Activated naive CD4-positive, alpha-beta T cell treated with anti-CD3 and anti-CD28 coated beads, Interleukin-2, amount 50 U/mL, for 16 hours (primary cell): Measurements from ENCODE around the gene AGAP1.

Experiments
- DNase-seq: peaks from one replicate; pipeline ENCODE4 v3.0.0-alpha.2; 2020

Gene AGAP1

GRCh38 chr2:236026841-236027240 lies 533.0 kb downstream of the AGAP1 start:
- DNase-seq: no peak

GRCh38 chr2:236028066-236028465 lies 534.2 kb downstream of the AGAP1 start:
- no peak for DNase-seq

DNA sequence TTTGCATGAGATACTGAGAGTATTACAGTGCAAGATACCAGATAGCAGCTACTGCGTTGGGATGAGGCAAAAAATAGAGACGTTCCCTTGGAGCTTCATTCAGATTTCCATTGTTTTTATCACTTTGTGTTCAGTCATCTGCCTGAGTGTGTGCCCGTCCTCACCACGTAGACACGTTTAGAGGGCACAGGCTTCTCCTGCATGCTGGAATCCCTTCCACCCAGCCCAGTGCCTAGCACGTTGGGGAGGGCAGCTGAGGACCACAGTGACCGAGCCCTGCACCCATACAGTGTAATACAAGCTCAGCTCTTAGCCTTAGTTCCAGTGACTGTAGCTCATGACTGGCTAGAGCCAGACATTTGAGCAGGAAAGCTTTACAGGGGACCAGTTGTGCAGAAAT lies 539.6 kb downstream of the AGAP1 start:
- no peak for DNase-seq

DNA sequence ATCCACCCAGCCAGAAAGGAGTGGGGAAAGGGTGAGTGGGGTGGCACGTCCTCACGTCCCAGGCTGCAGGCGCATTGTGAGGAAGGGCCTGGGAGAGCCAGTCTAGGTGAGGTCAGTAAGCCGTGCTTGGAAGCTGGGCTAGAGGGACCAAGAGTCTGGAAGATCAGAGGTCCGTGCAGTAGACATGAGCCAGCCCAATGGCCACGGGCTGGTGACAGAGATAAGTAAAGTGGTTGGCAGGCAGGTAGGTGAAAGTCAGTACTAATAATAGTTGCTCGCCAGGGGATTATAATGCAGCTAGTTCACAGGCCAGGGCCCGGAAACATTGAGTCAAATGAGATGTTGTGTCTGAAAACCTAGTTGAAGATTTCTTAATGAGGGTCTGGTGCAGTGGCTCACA lies 541.1 kb downstream of the AGAP1 start:
- no peak for DNase-seq

DNA sequence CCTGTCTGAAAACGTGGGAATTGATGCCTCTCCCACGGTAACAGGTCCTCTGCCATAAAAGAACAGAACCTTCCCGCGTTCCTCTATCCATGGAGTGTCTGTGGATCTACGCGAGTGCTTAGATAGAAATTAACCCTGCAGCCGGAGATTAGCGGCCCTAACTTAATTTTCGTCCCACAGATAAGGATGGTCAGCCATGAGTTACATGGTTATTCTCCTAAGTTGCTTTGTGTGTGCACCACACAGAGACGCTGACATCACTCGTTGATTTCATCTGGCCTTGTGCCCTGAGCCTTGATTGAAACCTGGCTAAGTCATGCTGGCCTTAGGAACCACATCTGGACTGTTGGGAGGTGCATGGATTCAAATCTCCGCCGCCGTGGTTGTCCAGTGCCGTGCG lies 542.2 kb downstream of the AGAP1 start:
- DNase-seq: no peak

DNA sequence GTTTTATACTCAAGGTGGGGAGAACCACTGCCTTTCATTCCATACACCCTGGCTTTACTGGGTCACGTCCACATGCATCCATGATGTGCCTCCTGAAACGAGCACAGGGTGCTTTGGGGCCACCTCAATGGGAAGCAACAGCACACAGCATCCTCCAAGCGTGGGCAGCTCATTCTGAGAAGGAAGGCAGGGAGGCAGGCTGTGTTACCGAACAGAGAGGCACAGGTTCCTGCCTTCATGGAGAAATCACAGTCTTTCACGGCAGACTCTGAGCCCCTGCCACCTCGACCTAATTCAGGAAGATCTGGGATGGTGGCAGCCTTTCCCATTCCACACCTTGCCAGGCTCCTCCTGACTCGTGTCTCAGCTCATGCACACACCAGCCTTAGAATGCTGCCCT lies 544.3 kb downstream of the AGAP1 start:
- DNase-seq: no peak

GRCh38 chr2:236040600-236041328 lies 546.9 kb downstream of the AGAP1 start:
- no peak for DNase-seq

- no peak for DNase-seq
Observed at GRCh38 chr2:236041616-236042015, 547.8 kb downstream of the AGAP1 start.

DNA sequence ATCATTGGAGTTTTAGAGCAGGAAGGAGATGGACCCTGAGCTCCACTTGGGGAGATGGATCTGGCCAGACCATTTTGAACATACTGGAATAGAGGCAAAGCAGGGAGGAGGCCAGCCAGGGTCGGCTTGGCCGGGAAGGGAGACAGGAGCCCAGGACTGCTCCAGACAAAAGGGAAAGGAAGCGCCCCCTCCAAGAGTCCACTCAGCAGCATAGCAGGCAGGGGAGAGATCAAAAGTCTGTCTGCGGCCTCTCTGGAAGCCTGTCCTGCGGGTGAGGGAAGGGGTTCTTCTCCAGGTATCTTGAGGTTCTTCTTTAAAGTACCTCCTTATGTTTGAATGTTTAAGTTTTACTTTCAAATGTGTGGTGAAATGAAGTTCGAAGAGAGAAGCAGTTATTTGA lies 548.2 kb downstream of the AGAP1 start:
- DNase-seq: no peak

- no peak for DNase-seq
Observed at GRCh38 chr2:236044191-236044590, 550.3 kb downstream of the AGAP1 start.

DNA sequence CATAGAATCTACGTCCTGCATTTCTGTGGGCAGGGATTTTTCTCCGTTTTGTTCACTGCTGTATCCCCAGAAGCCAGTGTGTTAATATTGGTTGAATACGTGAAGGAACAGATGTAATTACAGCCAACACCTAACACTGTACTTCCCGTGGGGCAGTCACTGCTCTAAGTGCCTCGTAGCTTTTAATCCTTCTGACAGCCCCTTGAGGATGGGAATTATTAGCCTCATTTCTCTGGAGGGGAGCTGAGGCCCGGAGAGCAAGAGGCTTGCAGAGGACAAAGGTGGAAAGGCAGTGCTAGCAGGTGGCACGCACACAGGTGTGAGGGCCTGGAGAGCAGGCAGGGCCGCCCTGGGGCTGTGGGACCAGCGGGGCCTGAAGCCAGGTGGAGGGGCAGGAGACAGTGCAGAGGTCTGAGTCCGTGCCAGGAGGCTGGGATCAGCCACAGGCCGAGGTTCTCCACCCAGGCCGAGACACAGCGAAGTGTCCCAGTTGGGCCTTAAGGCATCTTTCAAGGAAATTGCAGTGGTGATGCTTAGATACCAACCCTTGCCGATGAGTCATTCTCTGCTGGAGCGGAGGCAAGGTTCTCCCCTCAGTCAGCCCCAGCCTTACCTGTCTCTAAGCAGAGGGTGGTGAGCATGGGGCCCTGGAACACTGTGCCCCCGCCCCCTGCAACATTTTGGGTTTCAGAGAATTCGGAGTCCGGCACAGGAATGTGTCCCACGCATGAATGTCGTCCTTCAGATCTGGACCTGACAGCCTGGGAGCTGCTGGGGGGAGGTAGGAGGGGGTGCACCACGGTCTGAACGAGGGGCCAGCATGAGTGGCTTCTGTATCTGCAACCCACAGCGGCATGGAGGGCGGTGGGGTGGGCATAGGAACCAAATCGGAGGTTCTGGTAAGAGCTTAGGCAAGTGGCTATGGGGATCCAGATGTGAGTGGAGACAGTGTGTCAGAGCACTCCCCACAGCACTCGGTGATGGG lies 551.7 kb downstream of the AGAP1 start:
- no peak for DNase-seq

- DNase-seq: no peak
Observed at GRCh38 chr2:236046715-236047114, 552.9 kb downstream of the AGAP1 start.

DNA sequence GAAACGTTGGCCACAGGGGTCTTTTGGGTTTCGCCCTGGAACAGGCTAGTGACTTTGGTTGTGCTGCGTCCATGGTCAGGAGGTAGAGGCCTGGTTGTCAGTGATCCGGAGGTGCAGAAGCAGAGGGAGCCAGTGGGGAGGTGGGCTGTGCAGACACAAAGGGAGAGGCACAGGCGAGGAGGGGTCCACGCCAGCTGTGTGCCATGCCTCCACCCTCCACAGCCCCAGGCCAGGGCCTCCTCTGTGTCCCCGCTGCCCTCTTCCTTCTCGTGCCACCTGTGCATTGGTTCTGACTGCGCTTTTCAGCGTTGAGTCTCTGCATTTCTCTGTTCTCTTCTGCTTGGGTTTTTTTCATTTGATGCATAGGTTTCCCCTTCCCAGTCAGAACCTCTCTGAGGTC lies 553.3 kb downstream of the AGAP1 start:
- DNase-seq: no peak

- no peak for DNase-seq
Observed at GRCh38 chr2:236047886-236048540, 554.2 kb downstream of the AGAP1 start.

- no peak for DNase-seq
Observed at GRCh38 chr2:236049981-236050380, 556.1 kb downstream of the AGAP1 start.

GRCh38 chr2:236051351-236051750 lies 557.5 kb downstream of the AGAP1 start:
- no peak for DNase-seq

GRCh38 chr2:236051806-236052205 lies 558.0 kb downstream of the AGAP1 start:
- DNase-seq: no peak

DNA sequence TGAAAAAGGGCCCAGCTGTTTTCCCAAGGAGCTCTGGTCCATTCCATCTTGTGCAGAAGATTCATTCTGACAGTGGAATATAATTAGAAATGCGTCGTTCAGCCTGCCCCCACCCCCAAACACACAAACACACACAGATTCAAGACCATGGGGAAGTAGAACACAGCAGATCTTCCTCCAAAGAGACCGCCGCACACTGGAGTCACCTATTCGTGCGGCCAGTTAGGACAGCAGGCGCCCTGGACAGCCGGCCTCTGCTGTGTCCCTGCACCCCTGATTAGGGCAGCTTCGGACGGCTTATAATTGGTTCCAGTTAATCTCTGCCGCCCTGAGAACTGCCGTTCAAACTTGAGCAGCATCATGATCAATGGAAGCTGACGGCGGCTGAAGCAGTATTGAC lies 558.4 kb downstream of the AGAP1 start:
- no peak for DNase-seq

- no peak for DNase-seq
Observed at GRCh38 chr2:236052926-236053821, 559.3 kb downstream of the AGAP1 start.

DNA sequence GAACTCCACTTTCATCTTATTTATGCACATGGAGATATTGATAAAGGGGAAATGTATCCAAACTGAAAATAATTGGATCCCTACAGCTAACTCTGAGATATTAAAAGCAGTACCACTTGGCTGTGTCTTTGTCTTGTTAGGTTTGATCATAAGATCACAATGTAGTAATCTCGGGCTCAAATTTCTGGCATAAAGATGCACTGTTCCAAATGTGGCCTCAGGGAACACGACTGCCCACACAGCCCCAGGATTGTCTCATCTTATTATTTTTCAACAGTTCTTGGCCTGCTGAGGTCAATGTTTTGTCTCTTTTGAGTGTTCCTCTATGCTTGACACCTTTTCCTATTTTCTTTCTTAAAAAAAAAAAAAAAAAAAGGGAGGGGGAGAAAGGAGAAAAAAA lies 560.3 kb downstream of the AGAP1 start:
- no peak for DNase-seq

- DNase-seq: no peak
Observed at GRCh38 chr2:236054621-236055305, 560.9 kb downstream of the AGAP1 start.

DNA sequence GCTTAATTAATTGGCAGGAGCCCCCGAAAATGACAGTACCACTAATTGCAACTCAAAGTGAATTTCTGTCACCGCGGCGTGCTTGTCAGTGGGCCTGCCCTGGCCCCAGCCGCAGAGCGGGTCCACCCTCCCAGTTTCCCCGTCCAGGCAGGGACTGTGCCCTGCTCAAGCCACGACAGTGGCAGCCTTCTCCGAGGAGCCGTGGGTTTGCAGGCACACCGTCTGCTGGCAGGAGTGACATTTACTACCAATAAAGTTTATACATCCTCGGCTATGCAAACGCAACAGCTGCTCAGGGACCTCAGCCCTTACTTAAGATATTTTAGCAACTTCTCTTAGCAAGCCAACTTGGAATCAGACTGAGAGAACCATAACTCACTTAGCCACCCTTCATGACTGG lies 561.6 kb downstream of the AGAP1 start:
- DNase-seq: no peak
